Testis (tissue), 3 donors: ENCODE results near the gene CBX8. TPM values are rescaled to one million over a fixed set of nuclear protein-coding genes. Genes with fewer than 3 reads are reported as not detected.

ENCODE experiments used
- DNase-seq: peaks from one replicate; pipeline ENCODE4 v3.0.0-alpha.2; 2019
- H3K27ac ChIP-seq, 2 donors: fragments of 200-600 bp; sonication (generic); one replicate each; pipeline ENCODE4 v1.5.1; 2019
- H3K27me3 ChIP-seq: fragments of 200-600 bp; sonication (generic); one replicate; pipeline ENCODE4 v1.5.1; 2019
- H3K36me3 ChIP-seq: fragments of 200-600 bp; sonication (generic); one replicate; pipeline ENCODE4 v1.5.1; 2017; ENCODE audit warnings: low read depth; ENCODE audit errors: missing control alignments
- H3K4me1 ChIP-seq: fragments of 200-600 bp; sonication (generic); one replicate; pipeline ENCODE4 v1.5.1; 2019
- H3K4me3 ChIP-seq, 2 donors: fragments of 200-600 bp; sonication (generic); one replicate each; pipeline ENCODE4 v1.5.1; 2017 to 2019
- H3K9me3 ChIP-seq: fragments of 200-600 bp; sonication (generic); one replicate; pipeline ENCODE4 v1.5.1; 2017
- POLR2A ChIP-seq: fragments of 450-650 bp; IDR thresholded peaks from one replicate; pipeline ENCODE4 v1.6.1; 2017; ENCODE audit warnings: antibody characterized with exemption, mild to moderate bottlenecking, moderate library complexity
- WGBS, 2 donors: methylation state at CpG; one replicate each; pipeline ENCODE4 v1.1.5; 2018; 5-methylcytosine and 5-hydroxymethylcytosine counted together
- intact Hi-C: fragments of 100-400 bp; cut with DNase I; formaldehyde crosslinking; loops from one replicate; pipeline ENCODE4 v1.15.1; 2023; ENCODE audit warnings: low total_unique reads
- polyA plus RNA-seq: library from polyadenylated mRNA; stranded (reverse); fragments of 350-450 nt; fragmentation: Illumina TruSeq; extraction: RNeasy Lipid Tissue Mini Kit (QIAGEN cat#74804); gene quantifications from one replicate; pipeline ENCODE4 v1.2.3, GENCODE V29; 2014; ENCODE audit warnings: low read depth, low replicate concordance; ENCODE audit not compliant: insufficient read depth
- total RNA-seq, 2 donors: library from RNA; depleted of rRNA; stranded (reverse); fragments of >200 nt; gene quantifications; one replicate each; pipeline ENCODE4 v1.2.3, GENCODE V29; 2016
- TF ChIP-seq, protein P1 (sequence below), 3 experiments: fragments of 450-650 bp in 2 of 3; fragments of 200-600 bp in 1 of 3; sonication (generic) in 1 of 3; IDR thresholded peaks; one replicate each; pipeline ENCODE4 v1.5.1; 2016 to 2019; ENCODE audit warnings: antibody characterized with exemption in 3 of 3, mild to moderate bottlenecking in 2 of 3, moderate library complexity in 1 of 3

The CBX8 gene
- total and polyA plus RNA-seq, 3 donors from 2014 or later, result 13.8 to 22.4 (median 13.9) TPM

DNA sequence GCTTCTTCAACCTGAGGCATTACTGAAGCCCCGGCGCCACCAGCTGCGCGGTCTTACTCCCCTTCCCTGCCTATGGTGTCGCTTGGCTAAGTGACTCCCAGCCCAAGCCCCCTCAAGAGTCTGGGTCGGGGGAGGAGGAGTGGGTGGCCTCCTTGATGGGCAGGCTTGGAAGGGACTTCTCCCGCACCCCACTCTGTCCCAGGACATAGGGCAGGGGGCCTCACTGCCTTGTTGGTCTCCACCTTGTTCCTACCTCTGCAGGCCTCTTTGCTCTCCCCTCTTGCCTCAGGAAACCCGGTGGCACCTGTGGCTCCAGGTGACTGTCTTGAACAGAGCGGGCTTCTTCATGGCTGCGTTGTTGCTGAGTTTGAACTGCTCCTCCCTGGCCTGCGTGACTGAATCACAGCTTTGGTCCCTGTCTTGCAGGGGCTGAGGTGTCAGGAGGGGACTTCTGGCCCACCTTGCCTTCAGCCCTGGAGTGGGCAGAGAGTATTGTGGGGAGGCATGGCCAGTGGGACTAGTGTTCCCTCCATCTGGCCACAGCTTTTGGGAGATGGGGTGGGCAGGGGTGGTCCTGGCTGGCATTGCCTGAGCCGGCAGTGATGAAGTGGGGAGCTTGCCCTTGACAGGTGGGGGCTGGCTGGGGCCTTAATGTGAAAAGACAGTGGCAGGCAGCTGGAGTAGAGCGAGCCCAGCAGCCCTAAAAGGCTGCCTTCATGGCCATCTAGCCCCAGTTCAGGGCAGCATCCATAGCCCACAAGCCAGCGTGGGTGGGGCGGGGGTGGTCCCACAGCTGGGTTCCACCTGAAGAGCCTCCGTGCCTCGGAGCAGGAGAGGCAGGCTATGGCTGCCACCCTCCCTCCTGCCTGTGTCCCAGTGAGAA is 11.6 kb downstream of the CBX8 start:
- TF ChIP-seq, protein P1, sequence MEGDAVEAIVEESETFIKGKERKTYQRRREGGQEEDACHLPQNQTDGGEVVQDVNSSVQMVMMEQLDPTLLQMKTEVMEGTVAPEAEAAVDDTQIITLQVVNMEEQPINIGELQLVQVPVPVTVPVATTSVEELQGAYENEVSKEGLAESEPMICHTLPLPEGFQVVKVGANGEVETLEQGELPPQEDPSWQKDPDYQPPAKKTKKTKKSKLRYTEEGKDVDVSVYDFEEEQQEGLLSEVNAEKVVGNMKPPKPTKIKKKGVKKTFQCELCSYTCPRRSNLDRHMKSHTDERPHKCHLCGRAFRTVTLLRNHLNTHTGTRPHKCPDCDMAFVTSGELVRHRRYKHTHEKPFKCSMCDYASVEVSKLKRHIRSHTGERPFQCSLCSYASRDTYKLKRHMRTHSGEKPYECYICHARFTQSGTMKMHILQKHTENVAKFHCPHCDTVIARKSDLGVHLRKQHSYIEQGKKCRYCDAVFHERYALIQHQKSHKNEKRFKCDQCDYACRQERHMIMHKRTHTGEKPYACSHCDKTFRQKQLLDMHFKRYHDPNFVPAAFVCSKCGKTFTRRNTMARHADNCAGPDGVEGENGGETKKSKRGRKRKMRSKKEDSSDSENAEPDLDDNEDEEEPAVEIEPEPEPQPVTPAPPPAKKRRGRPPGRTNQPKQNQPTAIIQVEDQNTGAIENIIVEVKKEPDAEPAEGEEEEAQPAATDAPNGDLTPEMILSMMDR (IDR thresholded peaks at IDR 0.05), result no peak
- no peak for TF ChIP-seq POLR2A
- Histone ChIP-seq H3K27me3 (no peaks in the 10 kb centered on the region), H3K4me3 (no peak overlapping the region), H3K36me3 (no peaks in the 10 kb centered on the region), H3K27ac (no peak overlapping the region), H3K9me3 (no peaks in the 10 kb centered on the region), H3K4me1 (peaks cover 3% of the 10 kb centered on the region)
- no peak for DNase-seq
- intact Hi-C loops, result no loop called here
- 92 to 94% methylated on average over 17 of the region's 17 CpGs for WGBS, 2 donors

DNA sequence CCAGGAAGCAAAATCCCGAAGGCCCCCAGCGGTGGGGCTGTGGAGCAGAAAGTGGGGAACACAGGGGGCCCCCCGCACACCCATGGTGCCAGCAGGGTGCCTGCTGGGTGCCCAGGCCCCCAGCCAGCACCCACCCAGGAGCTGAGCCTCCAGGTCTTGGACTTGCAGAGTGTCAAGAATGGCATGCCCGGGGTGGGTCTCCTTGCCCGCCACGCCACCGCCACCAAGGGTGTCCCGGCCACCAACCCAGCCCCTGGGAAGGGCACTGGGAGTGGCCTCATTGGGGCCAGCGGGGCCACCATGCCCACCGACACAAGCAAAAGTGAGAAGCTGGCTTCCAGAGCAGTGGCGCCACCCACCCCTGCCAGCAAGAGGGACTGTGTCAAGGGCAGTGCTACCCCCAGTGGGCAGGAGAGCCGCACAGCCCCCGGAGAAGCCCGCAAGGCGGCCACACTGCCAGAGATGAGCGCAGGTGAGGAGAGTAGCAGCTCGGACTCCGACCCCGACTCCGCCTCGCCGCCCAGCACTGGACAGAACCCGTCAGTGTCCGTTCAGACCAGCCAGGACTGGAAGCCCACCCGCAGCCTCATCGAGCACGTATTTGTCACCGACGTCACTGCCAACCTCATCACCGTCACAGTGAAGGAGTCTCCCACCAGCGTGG is 12.4 kb downstream of the CBX8 start:
- Histone ChIP-seq H3K27ac (no peak overlapping the region), H3K36me3 (no peaks in the 10 kb centered on the region), H3K9me3 (no peaks in the 10 kb centered on the region), H3K4me3 (no peak overlapping the region), H3K27me3 (no peaks in the 10 kb centered on the region), H3K4me1 (no peaks in the 10 kb centered on the region)
- DNase-seq, result no peak
- intact Hi-C loops, result no loop called here
- TF ChIP-seq, protein P1 (IDR thresholded peaks at IDR 0.05), result no peak
- TF ChIP-seq POLR2A, result no peak
- WGBS, 2 donors, result 91 to 96% methylated on average over 7 to 27 of the region's 31 CpGs

DNA sequence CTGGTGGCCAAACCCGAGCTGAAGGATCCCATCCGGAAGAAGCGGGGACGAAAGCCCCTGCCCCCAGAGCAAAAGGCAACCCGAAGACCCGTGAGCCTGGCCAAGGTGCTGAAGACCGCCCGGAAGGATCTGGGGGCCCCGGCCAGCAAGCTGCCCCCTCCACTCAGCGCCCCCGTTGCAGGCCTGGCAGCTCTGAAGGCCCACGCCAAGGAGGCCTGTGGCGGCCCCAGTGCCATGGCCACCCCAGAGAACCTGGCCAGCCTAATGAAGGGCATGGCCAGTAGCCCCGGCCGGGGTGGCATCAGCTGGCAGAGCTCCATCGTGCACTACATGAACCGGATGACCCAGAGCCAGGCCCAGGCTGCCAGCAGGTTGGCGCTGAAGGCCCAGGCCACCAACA is 13.0 kb downstream of the CBX8 start:
- no peaks in the 10 kb centered on the region for H3K27me3 ChIP-seq
- intact Hi-C loops, result no loop called here
- H3K4me3 ChIP-seq, result no peak overlapping the region
- TF ChIP-seq, protein P1 (IDR thresholded peaks at IDR 0.05), result no peak
- TF ChIP-seq POLR2A, result no peak
- no peaks in the 10 kb centered on the region for H3K36me3 ChIP-seq
- WGBS, 2 donors, result 90 to 97% methylated on average over 6 to 18 of the region's 18 CpGs
- no peaks in the 10 kb centered on the region for H3K9me3 ChIP-seq
- no peak for DNase-seq
- H3K27ac ChIP-seq, result no peak overlapping the region
- H3K4me1 ChIP-seq, result no peaks in the 10 kb centered on the region

DNA sequence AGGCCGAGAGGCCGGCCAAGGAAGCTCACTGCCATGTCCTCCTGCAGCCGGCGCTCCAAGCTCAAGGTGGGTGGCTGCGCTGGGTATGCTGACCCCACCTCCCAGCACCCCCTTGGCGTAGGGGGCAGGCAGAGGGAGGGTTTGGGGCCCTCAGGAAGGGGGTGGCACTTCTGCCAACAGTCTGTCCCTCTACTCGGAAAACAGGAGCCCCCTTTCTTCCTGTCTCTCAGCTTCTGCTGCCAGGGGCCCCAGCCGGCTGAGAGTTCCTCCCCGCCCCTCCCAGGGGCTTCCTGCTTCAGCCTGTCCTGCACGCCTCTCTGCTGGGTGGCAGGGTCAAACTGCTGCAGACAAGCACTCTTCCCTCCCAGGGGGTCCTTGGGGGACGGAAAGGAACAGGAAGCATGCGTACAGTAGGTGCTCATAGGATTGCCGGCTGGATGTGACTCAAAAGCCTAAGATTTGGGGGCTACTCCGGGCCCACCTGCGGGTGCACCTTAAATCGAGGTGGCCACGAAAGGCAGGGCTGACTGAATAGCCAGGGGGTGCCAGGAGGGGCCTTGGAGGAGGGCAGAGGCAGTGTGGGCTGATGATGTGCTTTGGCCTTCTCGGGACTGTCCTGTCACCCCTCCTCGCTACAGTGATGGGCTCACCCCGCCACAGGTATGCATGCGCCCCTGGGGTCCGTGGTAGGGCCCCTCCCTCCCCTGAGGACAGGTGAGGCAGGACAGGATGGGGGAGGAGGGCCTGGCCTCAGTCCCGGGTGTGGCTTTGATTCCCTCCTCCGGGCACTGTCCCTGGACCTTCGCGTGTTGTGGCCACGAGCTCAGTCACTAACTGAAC is 14.9 kb downstream of the CBX8 start:
- Histone ChIP-seq H3K27me3 (no peaks in the 10 kb centered on the region), H3K4me1 (peaks cover 4% of the 10 kb centered on the region), H3K36me3 (no peaks in the 10 kb centered on the region), H3K9me3 (no peaks in the 10 kb centered on the region), H3K4me3 (no peak overlapping the region), H3K27ac (no peak overlapping the region)
- no peak for TF ChIP-seq POLR2A
- TF ChIP-seq, protein P1 (IDR thresholded peaks at IDR 0.05), result no peak
- intact Hi-C loops, result no loop called here
- no peak for DNase-seq
- 83 to 87% methylated on average over 10 to 27 of the region's 27 CpGs for WGBS, 2 donors
